ENCODE measurements around the gene ATP6V1C2. TPM values are rescaled to one million over a fixed set of nuclear protein-coding genes. Genes with fewer than 3 reads are reported as not detected.
A peak's percentile ranks its signal among the peaks of the same experiment; 100 is the strongest.

ATP6V1C2 gene
- total and polyA plus RNA-seq, 9 of the 15 experiments (the other 6 are each of a cell fraction or from before 2014, with no cell fraction given), result 0.01 to 0.31 (median 0.10) TPM; not detected in 4

GRCh38 chr2:10759151-10759714 lies 37.8 kb downstream of the ATP6V1C2 start:
- H3K4me2 ChIP-seq (ENCODE audit: insufficient read depth, low read length), result no peak overlapping the region
- H3K4me3 ChIP-seq, result no peak overlapping the region
- no peaks in the 10 kb centered on the region for H3K36me3 ChIP-seq (ENCODE audit: control insufficient read depth, insufficient read depth, low read length)
- H3K9me1 ChIP-seq (ENCODE audit: control insufficient read depth, insufficient read depth, low read length), result no peaks in the 10 kb centered on the region
- no TSS peak for BruUV-seq (replicated peaks)
- in situ Hi-C loops (cut with MboI), result no loop called here
- no peaks in the 10 kb centered on the region for H3K79me2 ChIP-seq (ENCODE audit: control insufficient read depth, insufficient read depth, low read length)
- no peak overlapping the region for H2AFZ ChIP-seq (ENCODE audit: low read depth, low read length)
- H3K27me3 ChIP-seq (ENCODE audit: control insufficient read depth in 2 of 2, insufficient read depth in 2 of 2, low read length in 2 of 2), result peaks cover 30 to 74% of the 10 kb centered on the region in 2 experiments
- no peak for FAIRE-seq
- CTCF ChIA-PET (ENCODE audit: low intra/inter-chr PET ratio), result no interaction called here
- H3K4me1 ChIP-seq (replicated peaks in 1 of 2; ENCODE audit: control insufficient read depth in 2 of 2, insufficient read depth in 2 of 2, low read length in 2 of 2), result peaks cover 6 to 8% of the 10 kb centered on the region in 2 experiments; a peak in 3 of 5 replicates
- no peak for DNase-seq (ENCODE audit: extremely low read depth in 1 of 4, low spot score in 3 of 4)
- POLR2A ChIA-PET, result no interaction called here
- H3K27ac ChIP-seq (ENCODE audit: extremely low read depth, low read depth, low read length), result no peak overlapping the region
- no peaks in the 10 kb centered on the region for H4K20me1 ChIP-seq (replicated peaks; ENCODE audit: control insufficient read depth, insufficient read depth, low read length)
- no peak for TF ChIP-seq ELK1 (CRISPR knock-in tag; IDR thresholded peaks at IDR 0.05)
- TF ChIP-seq HNRNPUL1 (IDR thresholded peaks at IDR 0.05; ENCODE audit: low read length), result no peak
- no peak for TF ChIP-seq ZNF133 (CRISPR knock-in tag; IDR thresholded peaks at IDR 0.05)
- no peak for TF ChIP-seq CREBBP (IDR thresholded peaks at IDR 0.05; ENCODE audit: low read depth, low read length)
- TF ChIP-seq SIX5 (IDR thresholded peaks at IDR 0.05; ENCODE audit: borderline replicate concordance in 1 of 2, insufficient read depth in 1 of 2, low read depth in 1 of 2, low read length in 2 of 2), result no peak
- no peak for TF ChIP-seq SMAD1 (IDR thresholded peaks at IDR 0.05; ENCODE audit: low read depth, low read length, partially characterized antibody)
- no peak for TF ChIP-seq PHF8 (IDR thresholded peaks at IDR 0.05; ENCODE audit: borderline replicate concordance, low read length)
- TF ChIP-seq PTBP1 (IDR thresholded peaks at IDR 0.05; ENCODE audit: low read depth, low read length), result no peak
- no peak for TF ChIP-seq ZNF347 (CRISPR knock-in tag; IDR thresholded peaks at IDR 0.05; ENCODE audit: low read depth)
- no peak for TF ChIP-seq CAMTA2 (CRISPR knock-in tag; conservative IDR thresholded peaks at IDR 0.05)
- TF ChIP-seq KAT8 (IDR thresholded peaks at IDR 0.05; ENCODE audit: low read depth), result no peak
- TF ChIP-seq CHCHD3 (CRISPR knock-in tag; IDR thresholded peaks at IDR 0.05), result no peak
- TF ChIP-seq BRF1 (IDR thresholded peaks at IDR 0.05; ENCODE audit: borderline replicate concordance, extremely low read depth, insufficient read length), result no peak
- TF ChIP-seq POU5F1 (IDR thresholded peaks at IDR 0.05; ENCODE audit: borderline replicate concordance, low read depth, low read length, partially characterized antibody), result no peak
- TF ChIP-seq ADNP (tag; IDR thresholded peaks at IDR 0.05), result no peak
- TF ChIP-seq MIER1 (IDR thresholded peaks at IDR 0.05; ENCODE audit: low read depth), result no peak
- TF ChIP-seq CHD1 (IDR thresholded peaks at IDR 0.05; ENCODE audit: low read length), result no peak
- peak overlapping the region in 1 of 2 experiments; percentile 68; a peak in 1 of 4 replicates for H3K9ac ChIP-seq (ENCODE audit: insufficient read depth in 1 of 2, low read depth in 2 of 2, low read length in 2 of 2)
- no peak for ATAC-seq
- WGBS (ENCODE audit: insufficient coverage, low coverage, missing lambda C conversion rate), result 33% methylated on average over 11 of the region's 11 CpGs
- intact Hi-C loops (cut with micrococcal nuclease), result no loop called here
- H3K9me3 ChIP-seq (replicated peaks; ENCODE audit: control insufficient read depth, insufficient read depth, low read depth, low read length), result no peaks in the 10 kb centered on the region

Data from K562 (cell line).